Glutamatergic neuron (in vitro differentiated cells): ENCODE measurements around the gene LCP1. TPM values are rescaled to one million over a fixed set of nuclear protein-coding genes. Genes with fewer than 3 reads are reported as not detected.

Experiments
- DNase-seq: peaks from one replicate; pipeline ENCODE4 v3.0.0; 2022
- H3K27ac Mint-ChIP-seq: one replicate; pipeline ENCODE4 v1.8.0; 2020; ENCODE audit warnings: mild to moderate bottlenecking, mixed read lengths, inconsistent platforms; ENCODE audit not compliant: unreplicated experiment
- H3K27me3 Mint-ChIP-seq: one replicate; pipeline ENCODE4 v1.8.0; 2020; ENCODE audit warnings: mild to moderate bottlenecking, moderate library complexity, mixed read lengths, inconsistent platforms; ENCODE audit not compliant: unreplicated experiment
- H3K36me3 Mint-ChIP-seq: one replicate; pipeline ENCODE4 v1.8.0; 2020; ENCODE audit warnings: mild to moderate bottlenecking, mixed read lengths, inconsistent platforms; ENCODE audit not compliant: unreplicated experiment
- H3K4me1 Mint-ChIP-seq: one replicate; pipeline ENCODE4 v1.8.0; 2020; ENCODE audit warnings: mild to moderate bottlenecking, low read depth, mixed read lengths, inconsistent platforms; ENCODE audit not compliant: unreplicated experiment
- H3K4me3 Mint-ChIP-seq: one replicate; pipeline ENCODE4 v1.8.0; 2020; ENCODE audit warnings: mild to moderate bottlenecking, mixed read lengths, inconsistent platforms; ENCODE audit not compliant: unreplicated experiment
- H3K9me3 Mint-ChIP-seq: one replicate; pipeline ENCODE4 v1.8.0; 2020; ENCODE audit warnings: mild to moderate bottlenecking, moderate library complexity, mixed read lengths, inconsistent platforms; ENCODE audit not compliant: unreplicated experiment
- CTCF ChIP-seq: fragments of 200-600 bp; sonication (generic); IDR thresholded peaks from one replicate; pipeline ENCODE4 v1.5.0; 2021; ENCODE audit not compliant: partially characterized antibody, unreplicated experiment
- total RNA-seq: library from RNA; stranded (reverse); fragmentation: NEBNext Ultra II Directional; extraction: Animal tissue kit (Norgen Biotek cat#: 25700); gene quantifications from one replicate; pipeline ENCODE4 v1.2.1, GENCODE V29; 2021; ENCODE audit not compliant: unreplicated experiment

LCP1 gene
- total RNA-seq, 1 donor from 2014 or later: 0.71 TPM

DNA sequence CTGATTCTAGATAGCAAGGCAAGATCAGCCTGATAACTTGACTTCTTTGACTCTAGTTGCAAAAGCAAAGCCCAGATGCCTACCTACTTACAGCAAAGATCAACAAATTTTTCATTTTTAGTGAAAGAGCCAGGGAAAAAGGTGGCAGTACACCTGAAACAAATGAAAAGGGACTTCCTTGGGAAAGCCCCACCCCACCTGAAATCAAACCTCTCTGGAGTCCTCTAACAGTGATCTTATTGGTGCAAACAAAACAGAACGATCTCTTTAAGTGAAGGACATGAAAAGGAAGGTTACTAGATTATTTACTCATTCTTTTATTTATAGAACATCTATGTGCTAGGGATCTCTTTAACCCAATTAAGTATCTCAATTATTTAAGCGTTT, 507 bp upstream of the LCP1 start:
- Mint-ChIP-seq H3K36me3 (no peaks in the 10 kb centered on the region), H3K27ac (no peak overlapping the region), H3K27me3 (no peaks in the 10 kb centered on the region), H3K4me1 (peaks cover 2% of the 10 kb centered on the region), H3K4me3 (no peak overlapping the region), H3K9me3 (no peaks in the 10 kb centered on the region)
- DNase-seq: no peak
- no peak for TF ChIP-seq CTCF

DNA sequence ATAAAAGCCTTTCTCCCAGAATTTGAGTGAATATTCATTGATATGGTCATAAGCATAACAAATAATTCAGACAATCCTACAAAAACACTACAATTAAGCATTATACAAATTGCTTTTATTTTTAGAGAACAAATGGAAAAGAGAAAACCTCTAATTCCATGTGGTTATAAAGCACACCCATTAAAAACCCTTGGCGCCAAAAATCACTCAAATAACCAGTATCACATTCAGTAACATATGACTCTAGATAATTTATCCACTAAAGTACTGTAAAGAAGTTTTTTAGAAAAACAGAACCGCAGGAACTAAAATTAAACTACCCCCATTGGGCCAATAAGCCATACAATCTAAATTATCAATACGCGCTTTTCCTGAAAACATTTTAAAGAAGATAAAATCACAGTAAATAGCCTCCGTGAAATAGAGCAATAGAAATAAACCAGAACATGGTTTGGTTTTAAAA, 569 bp downstream of the LCP1 start:
- Mint-ChIP-seq H3K4me1 (peaks cover 7% of the 10 kb centered on the region), H3K36me3 (no peaks in the 10 kb centered on the region), H3K27ac (no peak overlapping the region), H3K27me3 (no peaks in the 10 kb centered on the region), H3K4me3 (no peak overlapping the region), H3K9me3 (peaks cover 4% of the 10 kb centered on the region)
- no peak for DNase-seq
- no peak for TF ChIP-seq CTCF

- Mint-ChIP-seq H3K36me3 (no peaks in the 10 kb centered on the region), H3K4me1 (peaks cover 8% of the 10 kb centered on the region), H3K27me3 (no peaks in the 10 kb centered on the region), H3K27ac (no peak overlapping the region), H3K4me3 (no peak overlapping the region), H3K9me3 (peaks cover 4% of the 10 kb centered on the region)
- no peak for DNase-seq
- TF ChIP-seq CTCF: no peak
Measured at GRCh38 chr13:46179969-46180763, 1.8 kb downstream of the LCP1 start.

GRCh38 chr13:46179491-46179908, 2.5 kb downstream of the LCP1 start:
- no peak overlapping the region for H3K4me3 Mint-ChIP-seq
- no peaks in the 10 kb centered on the region for H3K36me3 Mint-ChIP-seq
- no peaks in the 10 kb centered on the region for H3K27me3 Mint-ChIP-seq
- H3K27ac Mint-ChIP-seq: no peak overlapping the region
- no peak for DNase-seq
- TF ChIP-seq CTCF: no peak
- H3K4me1 Mint-ChIP-seq: peaks cover 8% of the 10 kb centered on the region
- peaks cover 4% of the 10 kb centered on the region for H3K9me3 Mint-ChIP-seq

- peaks cover 4% of the 10 kb centered on the region for H3K9me3 Mint-ChIP-seq
- no peak overlapping the region for H3K4me3 Mint-ChIP-seq
- no peaks in the 10 kb centered on the region for H3K36me3 Mint-ChIP-seq
- DNase-seq: no peak
- no peak overlapping the region for H3K27ac Mint-ChIP-seq
- peaks cover 8% of the 10 kb centered on the region for H3K4me1 Mint-ChIP-seq
- no peaks in the 10 kb centered on the region for H3K27me3 Mint-ChIP-seq
- no peak for TF ChIP-seq CTCF
Measured at GRCh38 chr13:46178821-46179220, 3.2 kb downstream of the LCP1 start.
